Measurements from ENCODE around the gene LRRC46. TPM values are rescaled to one million over a fixed set of nuclear protein-coding genes. Genes with fewer than 3 reads are reported as not detected.

Gene LRRC46
- total and polyA plus RNA-seq, 9 of the 15 experiments (the other 6 are each of a cell fraction or from before 2014, with no cell fraction given), result 0.39 to 1.4 (median 0.53) TPM; not detected in 1

DNA sequence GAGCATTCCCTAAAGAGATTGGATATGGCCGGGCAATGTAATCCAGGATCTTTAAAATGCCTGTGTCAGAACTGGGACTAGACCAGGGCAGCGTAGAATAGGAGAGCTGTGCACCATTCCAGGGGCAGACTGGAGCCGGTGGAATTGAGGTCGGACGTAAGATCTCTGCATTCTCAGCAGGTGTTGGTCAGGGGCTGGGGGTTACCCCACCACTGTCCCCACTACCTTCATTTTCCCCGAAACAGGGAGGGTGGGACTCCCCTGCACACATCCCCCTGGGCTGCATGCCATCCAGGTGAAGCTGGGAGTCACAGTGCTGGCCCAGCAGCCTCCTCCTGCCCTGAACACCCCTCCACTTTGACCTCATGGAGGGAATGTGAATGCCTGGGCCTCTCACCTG, 27.7 kb upstream of the LRRC46 start:
- in situ Hi-C loops (cut with MboI), result no loop called here

More for the DNA sequence above, 27.7 kb upstream of the LRRC46 start:
- Histone ChIP-seq H3K36me3 (ENCODE audit: control insufficient read depth, insufficient read depth, low read length) (peaks cover 13% of the 10 kb centered on the region; the same call in 1 of the 3 replicates), H2AFZ (ENCODE audit: low read depth, low read length) (no peak overlapping the region), H3K9ac (ENCODE audit: insufficient read depth in 1 of 2, low read depth in 2 of 2, low read length in 2 of 2) (no peak overlapping the region), H3K9me3 (replicated peaks; ENCODE audit: control insufficient read depth, insufficient read depth, low read depth, low read length) (no peaks in the 10 kb centered on the region), H3K27me3 (ENCODE audit: control insufficient read depth in 2 of 2, insufficient read depth in 2 of 2, low read length in 2 of 2) (peaks cover 0 to 29% of the 10 kb centered on the region in 2 experiments; a peak in 3 of 5 replicates), H3K4me1 (replicated peaks in 1 of 2; ENCODE audit: control insufficient read depth in 2 of 2, insufficient read depth in 2 of 2, low read length in 2 of 2) (peaks cover 0 to 12% of the 10 kb centered on the region in 2 experiments; a peak in 1 of 5 replicates), H3K27ac (ENCODE audit: extremely low read depth, low read depth, low read length) (no peak overlapping the region), H4K20me1 (replicated peaks; ENCODE audit: control insufficient read depth, insufficient read depth, low read length) (peaks cover 16% of the 10 kb centered on the region; the same call in 1 of the 2 replicates), H3K4me3 (no peak overlapping the region), H3K9me1 (ENCODE audit: control insufficient read depth, insufficient read depth, low read length) (no peaks in the 10 kb centered on the region), H3K4me2 (ENCODE audit: insufficient read depth, low read length) (no peak overlapping the region), H3K79me2 (ENCODE audit: control insufficient read depth, insufficient read depth, low read length) (no peaks in the 10 kb centered on the region)
- DNase-seq (ENCODE audit: extremely low read depth in 1 of 4, low spot score in 3 of 4) (no peak), FAIRE-seq (no peak), ATAC-seq (no peak)
- intact Hi-C loops (cut with micrococcal nuclease), result loop anchor here (5.0 kb wide), 1 partner anchor 106 kb away; no protein-coding TSS in a partner anchor
- no TSS peak for BruUV-seq (replicated peaks)
- TF ChIP-seq, protein P1, sequence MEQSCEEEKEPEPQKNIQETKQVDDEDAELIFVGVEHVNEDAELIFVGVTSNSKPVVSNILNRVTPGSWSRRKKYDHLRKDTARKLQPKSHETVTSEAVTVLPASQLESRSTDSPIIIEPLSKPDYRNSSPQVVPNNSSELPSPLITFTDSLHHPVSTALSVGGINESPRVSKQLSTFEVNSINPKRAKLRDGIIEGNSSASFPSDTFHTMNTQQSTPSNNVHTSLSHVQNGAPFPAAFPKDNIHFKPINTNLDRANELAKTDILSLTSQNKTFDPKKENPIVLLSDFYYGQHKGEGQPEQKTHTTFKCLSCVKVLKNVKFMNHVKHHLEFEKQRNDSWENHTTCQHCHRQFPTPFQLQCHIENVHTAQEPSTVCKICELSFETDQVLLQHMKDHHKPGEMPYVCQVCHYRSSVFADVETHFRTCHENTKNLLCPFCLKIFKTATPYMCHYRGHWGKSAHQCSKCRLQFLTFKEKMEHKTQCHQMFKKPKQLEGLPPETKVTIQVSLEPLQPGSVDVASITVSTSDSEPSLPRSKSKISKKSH (CRISPR knock-in tag; IDR thresholded peaks at IDR 0.05), result no peak
- TF ChIP-seq NFE2 (IDR thresholded peaks at IDR 0.05; ENCODE audit: low read depth), result no peak
- TF ChIP-seq, protein P2, sequence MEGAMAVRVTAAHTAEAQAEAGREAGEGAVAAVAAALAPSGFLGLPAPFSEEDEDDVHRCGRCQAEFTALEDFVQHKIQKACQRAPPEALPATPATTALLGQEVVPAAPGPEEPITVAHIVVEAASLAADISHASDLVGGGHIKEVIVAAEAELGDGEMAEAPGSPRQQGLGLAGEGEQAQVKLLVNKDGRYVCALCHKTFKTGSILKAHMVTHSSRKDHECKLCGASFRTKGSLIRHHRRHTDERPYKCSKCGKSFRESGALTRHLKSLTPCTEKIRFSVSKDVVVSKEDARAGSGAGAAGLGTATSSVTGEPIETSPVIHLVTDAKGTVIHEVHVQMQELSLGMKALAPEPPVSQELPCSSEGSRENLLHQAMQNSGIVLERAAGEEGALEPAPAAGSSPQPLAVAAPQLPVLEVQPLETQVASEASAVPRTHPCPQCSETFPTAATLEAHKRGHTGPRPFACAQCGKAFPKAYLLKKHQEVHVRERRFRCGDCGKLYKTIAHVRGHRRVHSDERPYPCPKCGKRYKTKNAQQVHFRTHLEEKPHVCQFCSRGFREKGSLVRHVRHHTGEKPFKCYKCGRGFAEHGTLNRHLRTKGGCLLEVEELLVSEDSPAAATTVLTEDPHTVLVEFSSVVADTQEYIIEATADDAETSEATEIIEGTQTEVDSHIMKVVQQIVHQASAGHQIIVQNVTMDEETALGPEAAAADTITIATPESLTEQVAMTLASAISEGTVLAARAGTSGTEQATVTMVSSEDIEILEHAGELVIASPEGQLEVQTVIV (CRISPR knock-in tag; IDR thresholded peaks at IDR 0.05; ENCODE audit: borderline replicate concordance), result no peak
- TF ChIP-seq SRSF9 (IDR thresholded peaks at IDR 0.05; ENCODE audit: borderline replicate concordance, low read depth, low read length), result no peak
- no peak for TF ChIP-seq SIN3A (IDR thresholded peaks at IDR 0.05; ENCODE audit: borderline replicate concordance in 2 of 2, control insufficient read depth in 1 of 2, low read depth in 2 of 2, low read length in 2 of 2)
- TF ChIP-seq NR2F6 (CRISPR knock-in tag; IDR thresholded peaks at IDR 0.05), result no peak
- no peak for TF ChIP-seq ASH1L (IDR thresholded peaks at IDR 0.05; ENCODE audit: borderline replicate concordance, low read depth, partially characterized antibody)
- TF ChIP-seq, protein P3, sequence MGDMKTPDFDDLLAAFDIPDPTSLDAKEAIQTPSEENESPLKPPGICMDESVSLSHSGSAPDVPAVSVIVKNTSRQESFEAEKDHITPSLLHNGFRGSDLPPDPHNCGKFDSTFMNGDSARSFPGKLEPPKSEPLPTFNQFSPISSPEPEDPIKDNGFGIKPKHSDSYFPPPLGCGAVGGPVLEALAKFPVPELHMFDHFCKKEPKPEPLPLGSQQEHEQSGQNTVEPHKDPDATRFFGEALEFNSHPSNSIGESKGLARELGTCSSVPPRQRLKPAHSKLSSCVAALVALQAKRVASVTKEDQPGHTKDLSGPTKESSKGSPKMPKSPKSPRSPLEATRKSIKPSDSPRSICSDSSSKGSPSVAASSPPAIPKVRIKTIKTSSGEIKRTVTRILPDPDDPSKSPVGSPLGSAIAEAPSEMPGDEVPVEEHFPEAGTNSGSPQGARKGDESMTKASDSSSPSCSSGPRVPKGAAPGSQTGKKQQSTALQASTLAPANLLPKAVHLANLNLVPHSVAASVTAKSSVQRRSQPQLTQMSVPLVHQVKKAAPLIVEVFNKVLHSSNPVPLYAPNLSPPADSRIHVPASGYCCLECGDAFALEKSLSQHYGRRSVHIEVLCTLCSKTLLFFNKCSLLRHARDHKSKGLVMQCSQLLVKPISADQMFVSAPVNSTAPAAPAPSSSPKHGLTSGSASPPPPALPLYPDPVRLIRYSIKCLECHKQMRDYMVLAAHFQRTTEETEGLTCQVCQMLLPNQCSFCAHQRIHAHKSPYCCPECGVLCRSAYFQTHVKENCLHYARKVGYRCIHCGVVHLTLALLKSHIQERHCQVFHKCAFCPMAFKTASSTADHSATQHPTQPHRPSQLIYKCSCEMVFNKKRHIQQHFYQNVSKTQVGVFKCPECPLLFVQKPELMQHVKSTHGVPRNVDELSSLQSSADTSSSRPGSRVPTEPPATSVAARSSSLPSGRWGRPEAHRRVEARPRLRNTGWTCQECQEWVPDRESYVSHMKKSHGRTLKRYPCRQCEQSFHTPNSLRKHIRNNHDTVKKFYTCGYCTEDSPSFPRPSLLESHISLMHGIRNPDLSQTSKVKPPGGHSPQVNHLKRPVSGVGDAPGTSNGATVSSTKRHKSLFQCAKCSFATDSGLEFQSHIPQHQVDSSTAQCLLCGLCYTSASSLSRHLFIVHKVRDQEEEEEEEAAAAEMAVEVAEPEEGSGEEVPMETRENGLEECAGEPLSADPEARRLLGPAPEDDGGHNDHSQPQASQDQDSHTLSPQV (IDR thresholded peaks at IDR 0.05), result no peak
- no peak for TF ChIP-seq ZNF668 (CRISPR knock-in tag; IDR thresholded peaks at IDR 0.05)
- no peak for TF ChIP-seq ZZZ3 (IDR thresholded peaks at IDR 0.05)
- CTCF ChIA-PET (ENCODE audit: low intra/inter-chr PET ratio), result interaction anchor here (0.6 kb wide), 1 partner anchor 1069 kb away, joined by 3 read pairs; no protein-coding TSS in a partner anchor
- WGBS (ENCODE audit: insufficient coverage, low coverage, missing lambda C conversion rate), result under 1% methylated on average over 6 of the region's 6 CpGs
- POLR2A ChIA-PET, result interaction anchor here (1.4 kb wide), 1 partner anchor 92 kb away, joined by 5 read pairs; no protein-coding TSS in a partner anchor
